Measurements from ENCODE around the gene CNKSR3.

Gene CNKSR3

GRCh38 chr6:154494592-154495311 is 15.7 kb downstream of the CNKSR3 start:
- Histone ChIP-seq H3K27me3 (ENCODE audit: control insufficient read depth in 1 of 2, insufficient read depth in 2 of 2, low read length in 2 of 2) (no peaks in the 10 kb centered on the region), H3K4me3 (ENCODE audit: low read depth in 1 of 2, low read length in 2 of 2) (no peak overlapping the region), H3K36me3 (ENCODE audit: control insufficient read depth in 1 of 2, insufficient read depth in 2 of 2, low read length in 2 of 2) (peaks cover 0 to 6% of the 10 kb centered on the region in 2 donors), H3K9me3 (ENCODE audit: control insufficient read depth in 1 of 2, low read length in 2 of 2) (no peaks in the 10 kb centered on the region), H3K27ac (ENCODE audit: low read depth, low read length) (no peak overlapping the region), H3K9ac (ENCODE audit: low read depth in 1 of 2, low read length in 2 of 2) (no peak overlapping the region), H3K4me1 (ENCODE audit: control insufficient read depth in 1 of 2, insufficient read depth in 2 of 2, low read length in 2 of 2) (no peaks in the 10 kb centered on the region)

- Histone ChIP-seq H3K9ac (ENCODE audit: low read depth in 1 of 2, low read length in 2 of 2) (no peak overlapping the region), H3K4me1 (ENCODE audit: control insufficient read depth in 1 of 2, insufficient read depth in 2 of 2, low read length in 2 of 2) (peaks cover 0 to 4% of the 10 kb centered on the region in 2 donors), H3K9me3 (ENCODE audit: control insufficient read depth in 1 of 2, low read length in 2 of 2) (no peaks in the 10 kb centered on the region), H3K36me3 (ENCODE audit: control insufficient read depth in 1 of 2, insufficient read depth in 2 of 2, low read length in 2 of 2) (peaks cover 0 to 6% of the 10 kb centered on the region in 2 donors), H3K27me3 (ENCODE audit: control insufficient read depth in 1 of 2, insufficient read depth in 2 of 2, low read length in 2 of 2) (no peaks in the 10 kb centered on the region), H3K4me3 (ENCODE audit: low read depth in 1 of 2, low read length in 2 of 2) (no peak overlapping the region), H3K27ac (ENCODE audit: low read depth, low read length) (no peak overlapping the region)
Measured at GRCh38 chr6:154491567-154492470, 18.7 kb downstream of the CNKSR3 start.

- Histone ChIP-seq H3K4me1 (ENCODE audit: control insufficient read depth in 1 of 2, insufficient read depth in 2 of 2, low read length in 2 of 2) (peaks cover 0 to 11% of the 10 kb centered on the region in 2 donors), H3K4me3 (ENCODE audit: low read depth in 1 of 2, low read length in 2 of 2) (no peak overlapping the region), H3K9me3 (ENCODE audit: control insufficient read depth in 1 of 2, low read length in 2 of 2) (no peaks in the 10 kb centered on the region), H3K9ac (ENCODE audit: low read depth in 1 of 2, low read length in 2 of 2) (no peak overlapping the region), H3K36me3 (ENCODE audit: control insufficient read depth in 1 of 2, insufficient read depth in 2 of 2, low read length in 2 of 2) (no peaks in the 10 kb centered on the region), H3K27ac (ENCODE audit: low read depth, low read length) (no peak overlapping the region), H3K27me3 (ENCODE audit: control insufficient read depth in 1 of 2, insufficient read depth in 2 of 2, low read length in 2 of 2) (no peaks in the 10 kb centered on the region)
Measured at GRCh38 chr6:154489822-154490221, 20.7 kb downstream of the CNKSR3 start.

GRCh38 chr6:154488802-154489437 is 21.6 kb downstream of the CNKSR3 start:
- no peak overlapping the region for H3K9ac ChIP-seq (ENCODE audit: low read depth in 1 of 2, low read length in 2 of 2)
- no peak overlapping the region for H3K27ac ChIP-seq (ENCODE audit: low read depth, low read length)
- no peaks in the 10 kb centered on the region for H3K9me3 ChIP-seq (ENCODE audit: control insufficient read depth in 1 of 2, low read length in 2 of 2)

GRCh38 chr6:154488248-154488593 is 22.3 kb downstream of the CNKSR3 start:
- H3K27ac ChIP-seq (ENCODE audit: low read depth, low read length), result no peak overlapping the region
- H3K9ac ChIP-seq (ENCODE audit: low read depth in 1 of 2, low read length in 2 of 2), result no peak overlapping the region
- no peaks in the 10 kb centered on the region for H3K27me3 ChIP-seq (ENCODE audit: control insufficient read depth in 1 of 2, insufficient read depth in 2 of 2, low read length in 2 of 2)
- no peak overlapping the region for H3K4me3 ChIP-seq (ENCODE audit: low read depth in 1 of 2, low read length in 2 of 2)
- H3K9me3 ChIP-seq (ENCODE audit: control insufficient read depth in 1 of 2, low read length in 2 of 2), result no peaks in the 10 kb centered on the region
- no peaks in the 10 kb centered on the region for H3K36me3 ChIP-seq (ENCODE audit: control insufficient read depth in 1 of 2, insufficient read depth in 2 of 2, low read length in 2 of 2)
- peaks cover 0 to 11% of the 10 kb centered on the region in 2 donors for H3K4me1 ChIP-seq (ENCODE audit: control insufficient read depth in 1 of 2, insufficient read depth in 2 of 2, low read length in 2 of 2)

More at GRCh38 chr6:154488802-154489437, 21.6 kb downstream of the CNKSR3 start:
- H3K4me1 ChIP-seq (ENCODE audit: control insufficient read depth in 1 of 2, insufficient read depth in 2 of 2, low read length in 2 of 2), result peaks cover 0 to 11% of the 10 kb centered on the region in 2 donors
- no peaks in the 10 kb centered on the region for H3K27me3 ChIP-seq (ENCODE audit: control insufficient read depth in 1 of 2, insufficient read depth in 2 of 2, low read length in 2 of 2)
- H3K36me3 ChIP-seq (ENCODE audit: control insufficient read depth in 1 of 2, insufficient read depth in 2 of 2, low read length in 2 of 2), result no peaks in the 10 kb centered on the region
- H3K4me3 ChIP-seq (ENCODE audit: low read depth in 1 of 2, low read length in 2 of 2), result no peak overlapping the region

- no peaks in the 10 kb centered on the region for H3K9me3 ChIP-seq (ENCODE audit: control insufficient read depth in 1 of 2, low read length in 2 of 2)
- H3K4me3 ChIP-seq (ENCODE audit: low read depth in 1 of 2, low read length in 2 of 2), result no peak overlapping the region
- H3K27me3 ChIP-seq (ENCODE audit: control insufficient read depth in 1 of 2, insufficient read depth in 2 of 2, low read length in 2 of 2), result no peaks in the 10 kb centered on the region
- H3K4me1 ChIP-seq (ENCODE audit: control insufficient read depth in 1 of 2, insufficient read depth in 2 of 2, low read length in 2 of 2), result peaks cover 0 to 11% of the 10 kb centered on the region in 2 donors
- no peak overlapping the region for H3K9ac ChIP-seq (ENCODE audit: low read depth in 1 of 2, low read length in 2 of 2)
- no peaks in the 10 kb centered on the region for H3K36me3 ChIP-seq (ENCODE audit: control insufficient read depth in 1 of 2, insufficient read depth in 2 of 2, low read length in 2 of 2)
- no peak overlapping the region for H3K27ac ChIP-seq (ENCODE audit: low read depth, low read length)
Measured at GRCh38 chr6:154487367-154488247, 22.9 kb downstream of the CNKSR3 start.

- no peak overlapping the region for H3K9ac ChIP-seq (ENCODE audit: low read depth in 1 of 2, low read length in 2 of 2)
Measured at GRCh38 chr6:154485815-154486214, 24.7 kb downstream of the CNKSR3 start.

GRCh38 chr6:154484942-154485341 is 25.5 kb downstream of the CNKSR3 start:
- H3K27ac ChIP-seq (ENCODE audit: low read depth, low read length), result no peak overlapping the region
- no peaks in the 10 kb centered on the region for H3K27me3 ChIP-seq (ENCODE audit: control insufficient read depth in 1 of 2, insufficient read depth in 2 of 2, low read length in 2 of 2)
- H3K36me3 ChIP-seq (ENCODE audit: control insufficient read depth in 1 of 2, insufficient read depth in 2 of 2, low read length in 2 of 2), result no peaks in the 10 kb centered on the region
- peaks cover 0 to 11% of the 10 kb centered on the region in 2 donors for H3K4me1 ChIP-seq (ENCODE audit: control insufficient read depth in 1 of 2, insufficient read depth in 2 of 2, low read length in 2 of 2)
- H3K9ac ChIP-seq (ENCODE audit: low read depth in 1 of 2, low read length in 2 of 2), result no peak overlapping the region
- H3K4me3 ChIP-seq (ENCODE audit: low read depth in 1 of 2, low read length in 2 of 2), result no peak overlapping the region
- H3K9me3 ChIP-seq (ENCODE audit: control insufficient read depth in 1 of 2, low read length in 2 of 2), result no peaks in the 10 kb centered on the region

More at GRCh38 chr6:154485815-154486214, 24.7 kb downstream of the CNKSR3 start:
- no peak overlapping the region for H3K27ac ChIP-seq (ENCODE audit: low read depth, low read length)
- peaks cover 0 to 11% of the 10 kb centered on the region in 2 donors for H3K4me1 ChIP-seq (ENCODE audit: control insufficient read depth in 1 of 2, insufficient read depth in 2 of 2, low read length in 2 of 2)
- H3K27me3 ChIP-seq (ENCODE audit: control insufficient read depth in 1 of 2, insufficient read depth in 2 of 2, low read length in 2 of 2), result no peaks in the 10 kb centered on the region
- H3K9me3 ChIP-seq (ENCODE audit: control insufficient read depth in 1 of 2, low read length in 2 of 2), result no peaks in the 10 kb centered on the region
- no peaks in the 10 kb centered on the region for H3K36me3 ChIP-seq (ENCODE audit: control insufficient read depth in 1 of 2, insufficient read depth in 2 of 2, low read length in 2 of 2)
- no peak overlapping the region for H3K4me3 ChIP-seq (ENCODE audit: low read depth in 1 of 2, low read length in 2 of 2)

- Histone ChIP-seq H3K27ac (ENCODE audit: low read depth, low read length) (no peak overlapping the region), H3K9ac (ENCODE audit: low read depth in 1 of 2, low read length in 2 of 2) (no peak overlapping the region), H3K4me1 (ENCODE audit: control insufficient read depth in 1 of 2, insufficient read depth in 2 of 2, low read length in 2 of 2) (peaks cover 3 to 11% of the 10 kb centered on the region in 2 donors), H3K36me3 (ENCODE audit: control insufficient read depth in 1 of 2, insufficient read depth in 2 of 2, low read length in 2 of 2) (no peaks in the 10 kb centered on the region), H3K9me3 (ENCODE audit: control insufficient read depth in 1 of 2, low read length in 2 of 2) (no peaks in the 10 kb centered on the region), H3K4me3 (ENCODE audit: low read depth in 1 of 2, low read length in 2 of 2) (no peak overlapping the region), H3K27me3 (ENCODE audit: control insufficient read depth in 1 of 2, insufficient read depth in 2 of 2, low read length in 2 of 2) (no peaks in the 10 kb centered on the region)
Measured at GRCh38 chr6:154482858-154483257, 27.6 kb downstream of the CNKSR3 start.

All from duodenal mucosa (tissue), 2 donors.